Measurements from ENCODE around the gene DDR1.
"Not testable (repeated sequence)": the region's sequence is repeated elsewhere in the genome, so short reads cannot be mapped to it uniquely, and the experiment has no call there.

The DDR1 gene

DNA sequence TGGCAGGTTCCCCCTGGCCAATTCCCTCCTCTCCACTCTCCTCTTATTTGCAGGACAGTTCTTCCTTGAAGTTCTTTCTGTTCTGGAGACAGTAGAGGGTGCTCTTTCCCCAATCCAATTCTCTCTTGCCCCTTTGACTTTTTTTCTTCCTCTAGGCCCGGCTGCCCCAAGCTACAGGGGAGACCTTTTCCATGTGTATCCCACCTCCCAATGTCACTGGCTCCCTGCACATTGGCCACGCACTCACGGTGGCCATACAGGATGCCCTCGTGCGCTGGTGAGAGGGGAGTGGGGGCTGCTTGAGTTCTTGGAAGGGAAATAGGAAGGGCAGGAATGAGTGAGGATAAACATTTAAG is 31.2 kb downstream of the DDR1 start:
- H3K27ac ChIP-seq (ENCODE audit: insufficient read depth, low read length, poor library complexity, severe bottlenecking): no peak overlapping the region

DNA sequence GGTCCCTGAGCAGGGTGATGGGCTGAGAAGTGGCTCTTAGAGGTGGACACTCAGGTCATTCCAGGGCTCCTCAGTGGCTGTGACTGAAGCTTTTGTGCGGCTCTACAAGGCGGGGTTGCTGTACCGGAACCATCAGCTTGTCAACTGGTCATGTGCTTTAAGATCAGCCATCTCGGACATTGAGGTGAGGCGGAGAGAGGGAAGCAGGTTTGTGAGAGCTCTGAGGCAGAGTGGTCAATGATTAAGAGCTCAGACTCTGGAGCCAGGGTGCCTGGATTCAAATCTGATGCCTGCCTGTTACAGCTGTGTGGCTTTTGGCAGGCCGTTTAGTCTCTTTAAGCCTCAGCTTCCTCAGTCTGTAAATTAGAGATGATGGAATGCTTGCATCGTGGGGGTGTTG is 32.7 kb downstream of the DDR1 start:
- Histone ChIP-seq H3K27me3 (replicated peaks; ENCODE audit: control insufficient read depth, insufficient read depth, low read length, poor library complexity, severe bottlenecking) (no peaks in the 10 kb centered on the region), H3K4me1 (ENCODE audit: control insufficient read depth, insufficient read depth, low read length, poor library complexity, severe bottlenecking) (peaks cover 16% of the 10 kb centered on the region), H3K27ac (ENCODE audit: insufficient read depth, low read length, poor library complexity, severe bottlenecking) (no peak overlapping the region), H3K4me3 (ENCODE audit: insufficient read depth, low read depth, low read length, poor library complexity, severe bottlenecking) (no peak overlapping the region), H3K36me3 (ENCODE audit: control insufficient read depth, insufficient read depth, low read length) (peaks cover 43% of the 10 kb centered on the region), H3K9me3 (ENCODE audit: control insufficient read depth, low read length) (no peaks in the 10 kb centered on the region)
- no peak for DNase-seq

More for the DNA sequence above, 31.2 kb downstream of the DDR1 start:
- Histone ChIP-seq H3K4me1 (ENCODE audit: control insufficient read depth, insufficient read depth, low read length, poor library complexity, severe bottlenecking) (peaks cover 16% of the 10 kb centered on the region), H3K4me3 (ENCODE audit: insufficient read depth, low read depth, low read length, poor library complexity, severe bottlenecking) (no peak overlapping the region), H3K27me3 (replicated peaks; ENCODE audit: control insufficient read depth, insufficient read depth, low read length, poor library complexity, severe bottlenecking) (no peaks in the 10 kb centered on the region), H3K36me3 (ENCODE audit: control insufficient read depth, insufficient read depth, low read length) (peaks cover 32% of the 10 kb centered on the region), H3K9me3 (ENCODE audit: control insufficient read depth, low read length) (no peaks in the 10 kb centered on the region)
- no peak for DNase-seq

DNA sequence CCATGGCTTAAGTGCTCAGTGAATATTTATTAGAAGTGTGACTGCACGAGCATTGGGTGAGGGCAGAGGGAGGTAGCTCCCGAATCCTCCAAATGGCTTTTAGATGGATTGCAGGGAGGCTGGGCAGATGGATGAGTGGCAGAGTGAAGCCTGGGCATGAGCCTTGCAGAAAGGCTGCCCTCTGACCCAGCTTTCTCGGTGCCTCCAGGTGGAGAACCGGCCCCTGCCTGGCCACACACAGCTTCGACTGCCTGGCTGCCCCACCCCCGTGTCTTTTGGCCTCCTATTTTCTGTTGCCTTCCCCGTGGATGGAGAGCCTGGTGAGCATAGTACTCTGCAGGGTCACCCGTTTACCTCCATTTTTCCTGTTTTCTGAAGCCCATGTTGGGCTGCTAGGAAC is 33.2 kb downstream of the DDR1 start:
- no peak overlapping the region for H3K27ac ChIP-seq (ENCODE audit: insufficient read depth, low read length, poor library complexity, severe bottlenecking)
- DNase-seq: no peak
- peaks cover 47% of the 10 kb centered on the region for H3K36me3 ChIP-seq (ENCODE audit: control insufficient read depth, insufficient read depth, low read length)
- no peaks in the 10 kb centered on the region for H3K27me3 ChIP-seq (replicated peaks; ENCODE audit: control insufficient read depth, insufficient read depth, low read length, poor library complexity, severe bottlenecking)
- peaks cover 16% of the 10 kb centered on the region for H3K4me1 ChIP-seq (ENCODE audit: control insufficient read depth, insufficient read depth, low read length, poor library complexity, severe bottlenecking)
- no peak overlapping the region for H3K4me3 ChIP-seq (ENCODE audit: insufficient read depth, low read depth, low read length, poor library complexity, severe bottlenecking)
- no peaks in the 10 kb centered on the region for H3K9me3 ChIP-seq (ENCODE audit: control insufficient read depth, low read length)

DNA sequence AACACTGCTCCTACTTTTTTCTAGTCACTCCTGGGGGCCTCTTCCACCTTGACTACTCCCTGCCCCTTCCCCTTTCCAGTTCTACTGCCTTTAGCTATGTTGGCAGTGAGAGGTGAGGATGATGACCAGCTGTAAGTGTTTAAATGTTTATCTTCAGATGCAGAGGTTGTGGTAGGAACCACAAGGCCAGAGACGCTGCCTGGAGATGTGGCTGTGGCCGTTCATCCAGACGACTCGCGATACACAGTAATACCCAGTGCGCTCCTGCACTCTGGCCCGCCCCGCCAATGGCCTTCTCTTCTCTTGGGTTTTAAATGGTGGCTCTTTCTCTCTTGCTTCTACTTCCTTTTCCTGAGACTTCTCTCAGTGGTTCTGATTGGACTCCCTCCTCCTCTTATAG is 34.4 kb downstream of the DDR1 start:
- no peak overlapping the region for H3K27ac ChIP-seq (ENCODE audit: insufficient read depth, low read length, poor library complexity, severe bottlenecking)
- no peaks in the 10 kb centered on the region for H3K9me3 ChIP-seq (ENCODE audit: control insufficient read depth, low read length)
- no peaks in the 10 kb centered on the region for H3K27me3 ChIP-seq (replicated peaks; ENCODE audit: control insufficient read depth, insufficient read depth, low read length, poor library complexity, severe bottlenecking)
- no peak overlapping the region for H3K4me3 ChIP-seq (ENCODE audit: insufficient read depth, low read depth, low read length, poor library complexity, severe bottlenecking)
- H3K36me3 ChIP-seq (ENCODE audit: control insufficient read depth, insufficient read depth, low read length): peaks cover 57% of the 10 kb centered on the region
- DNase-seq: no peak
- H3K4me1 ChIP-seq (ENCODE audit: control insufficient read depth, insufficient read depth, low read length, poor library complexity, severe bottlenecking): peaks cover 11% of the 10 kb centered on the region

DNA sequence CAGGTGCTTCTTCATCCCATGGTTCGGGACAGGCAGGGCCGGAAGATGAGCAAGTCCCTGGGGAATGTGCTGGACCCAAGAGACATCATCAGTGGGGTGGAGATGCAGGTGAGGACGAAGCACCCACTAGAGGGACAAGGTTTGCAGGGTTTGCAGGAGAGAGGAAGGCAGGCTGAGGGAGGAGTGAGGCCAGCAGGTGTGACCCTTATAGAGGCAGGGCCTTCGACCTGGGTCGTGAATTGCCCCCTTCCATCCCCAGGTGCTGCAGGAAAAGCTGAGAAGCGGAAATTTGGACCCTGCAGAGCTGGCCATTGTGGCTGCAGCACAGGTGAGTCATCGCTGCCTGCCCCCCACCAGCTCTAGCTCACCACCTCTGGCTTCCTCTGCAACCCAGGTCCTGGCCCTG is 38.1 kb downstream of the DDR1 start:
- H3K4me1 ChIP-seq (ENCODE audit: control insufficient read depth, insufficient read depth, low read length, poor library complexity, severe bottlenecking): no peaks in the 10 kb centered on the region
- H3K27me3 ChIP-seq (replicated peaks; ENCODE audit: control insufficient read depth, insufficient read depth, low read length, poor library complexity, severe bottlenecking): no peaks in the 10 kb centered on the region
- no peak for DNase-seq
- H3K36me3 ChIP-seq (ENCODE audit: control insufficient read depth, insufficient read depth, low read length): peaks cover 75% of the 10 kb centered on the region
- no peak overlapping the region for H3K27ac ChIP-seq (ENCODE audit: insufficient read depth, low read length, poor library complexity, severe bottlenecking)
- H3K4me3 ChIP-seq (ENCODE audit: insufficient read depth, low read depth, low read length, poor library complexity, severe bottlenecking): no peak overlapping the region
- H3K9me3 ChIP-seq (ENCODE audit: control insufficient read depth, low read length): no peaks in the 10 kb centered on the region

DNA sequence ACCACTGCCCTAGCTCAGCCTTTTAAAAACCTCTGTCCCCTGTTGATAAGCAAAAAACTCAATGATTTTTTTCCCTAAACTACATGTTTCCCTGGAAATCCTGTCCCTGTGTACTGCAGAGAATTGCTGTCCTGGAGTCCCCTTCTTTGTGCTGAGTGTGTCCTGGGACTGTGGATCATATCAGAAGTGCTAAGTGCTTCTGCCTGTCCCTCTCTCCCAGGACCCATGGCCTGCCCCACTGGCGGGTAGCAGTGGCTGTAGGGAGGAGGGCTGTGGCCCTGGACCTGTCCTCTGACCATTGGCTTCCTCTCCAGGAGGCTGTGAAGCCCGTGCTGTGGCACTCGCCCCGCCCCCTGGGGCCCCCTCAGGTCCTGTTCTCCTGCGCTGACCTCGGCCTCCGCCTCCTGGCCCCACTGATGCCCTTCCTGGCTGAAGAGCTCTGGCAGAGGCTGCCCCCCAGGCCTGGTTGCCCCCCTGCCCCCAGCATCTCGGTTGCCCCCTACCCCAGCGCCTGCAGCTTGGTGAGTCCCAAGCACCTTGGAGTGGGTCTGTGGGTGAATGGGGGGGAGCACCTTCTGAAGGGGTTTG is 39.8 kb downstream of the DDR1 start:
- H3K36me3 ChIP-seq (ENCODE audit: control insufficient read depth, insufficient read depth, low read length): peaks cover 67% of the 10 kb centered on the region
- H3K4me1 ChIP-seq (ENCODE audit: control insufficient read depth, insufficient read depth, low read length, poor library complexity, severe bottlenecking): not testable (repeated sequence)

DNA sequence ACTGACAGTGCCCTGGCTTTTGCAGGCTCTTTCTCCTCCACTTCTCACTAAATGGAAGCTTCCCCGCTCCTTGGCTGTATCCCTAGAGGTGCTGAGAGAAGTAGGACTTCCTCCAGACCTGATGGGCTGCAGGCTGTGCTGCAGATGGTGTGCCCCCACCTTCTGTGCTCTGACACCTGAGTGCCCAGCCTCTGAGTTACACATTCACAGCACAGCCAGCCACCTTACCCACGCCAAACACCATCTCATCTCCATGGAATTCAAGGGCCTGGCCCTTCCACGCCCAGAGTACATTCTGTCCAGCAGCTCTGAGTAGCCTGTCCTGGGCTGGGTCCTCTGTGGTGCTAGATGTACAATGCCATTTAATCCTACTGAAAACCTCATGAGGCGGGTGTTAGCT is 42.3 kb downstream of the DDR1 start:
- no peak for DNase-seq
- Histone ChIP-seq H3K4me3 (ENCODE audit: insufficient read depth, low read depth, low read length, poor library complexity, severe bottlenecking) (no peak overlapping the region), H3K36me3 (ENCODE audit: control insufficient read depth, insufficient read depth, low read length) (peaks cover 42% of the 10 kb centered on the region), H3K4me1 (ENCODE audit: control insufficient read depth, insufficient read depth, low read length, poor library complexity, severe bottlenecking) (no peaks in the 10 kb centered on the region), H3K27ac (ENCODE audit: insufficient read depth, low read length, poor library complexity, severe bottlenecking) (no peak overlapping the region), H3K9me3 (ENCODE audit: control insufficient read depth, low read length) (no peaks in the 10 kb centered on the region), H3K27me3 (replicated peaks; ENCODE audit: control insufficient read depth, insufficient read depth, low read length, poor library complexity, severe bottlenecking) (no peaks in the 10 kb centered on the region)

More for the DNA sequence above, 39.8 kb downstream of the DDR1 start:
- not testable (repeated sequence) for H3K4me3 ChIP-seq (ENCODE audit: insufficient read depth, low read depth, low read length, poor library complexity, severe bottlenecking); H3K27me3 ChIP-seq (replicated peaks; ENCODE audit: control insufficient read depth, insufficient read depth, low read length, poor library complexity, severe bottlenecking); H3K9me3 ChIP-seq (ENCODE audit: control insufficient read depth, low read length); H3K27ac ChIP-seq (ENCODE audit: insufficient read depth, low read length, poor library complexity, severe bottlenecking); DNase-seq

DNA sequence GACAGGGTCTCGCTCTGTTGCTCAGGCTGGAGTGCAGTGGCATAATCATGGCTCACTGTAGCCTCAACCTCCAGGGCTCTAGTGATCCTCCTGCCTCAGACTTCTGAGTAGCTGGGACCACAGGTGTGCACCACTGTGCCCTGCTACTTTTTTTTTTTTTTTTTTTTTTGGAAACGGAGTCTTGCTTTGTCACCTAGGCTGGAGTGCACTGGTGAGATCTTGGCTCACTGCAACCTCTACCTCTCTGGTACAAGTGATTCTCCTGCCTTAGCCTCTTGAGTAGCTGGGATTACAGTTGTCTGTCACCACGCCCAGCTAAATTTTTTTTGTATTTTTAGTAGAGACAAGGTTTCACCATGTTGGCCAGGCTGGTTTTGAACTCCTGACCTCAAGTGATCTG is 42.8 kb downstream of the DDR1 start:
- H3K9me3 ChIP-seq (ENCODE audit: control insufficient read depth, low read length); H3K4me3 ChIP-seq (ENCODE audit: insufficient read depth, low read depth, low read length, poor library complexity, severe bottlenecking); H3K27ac ChIP-seq (ENCODE audit: insufficient read depth, low read length, poor library complexity, severe bottlenecking); H3K27me3 ChIP-seq (replicated peaks; ENCODE audit: control insufficient read depth, insufficient read depth, low read length, poor library complexity, severe bottlenecking); H3K4me1 ChIP-seq (ENCODE audit: control insufficient read depth, insufficient read depth, low read length, poor library complexity, severe bottlenecking); DNase-seq: not testable (repeated sequence)
- peaks cover 38% of the 10 kb centered on the region for H3K36me3 ChIP-seq (ENCODE audit: control insufficient read depth, insufficient read depth, low read length)

DNA sequence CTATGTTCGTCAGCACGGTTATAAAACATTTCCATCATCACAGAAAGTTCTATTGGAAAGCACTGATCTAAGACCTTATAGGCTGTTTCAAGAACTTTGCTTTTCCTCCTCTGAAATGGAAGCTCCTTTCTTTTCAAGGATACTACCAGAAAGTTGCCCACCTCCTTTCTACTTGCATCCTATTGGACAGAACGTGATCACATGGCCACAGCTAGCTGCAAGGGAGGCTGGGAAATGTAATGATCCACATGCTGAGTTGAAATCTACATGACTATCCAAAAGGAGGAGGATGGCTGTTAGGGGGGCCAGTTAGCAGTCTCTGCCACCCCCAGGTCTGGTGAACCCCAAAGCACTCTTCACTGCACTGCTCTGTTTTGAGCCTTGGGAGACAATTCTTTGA is 44.4 kb downstream of the DDR1 start:
- Histone ChIP-seq H3K36me3 (ENCODE audit: control insufficient read depth, insufficient read depth, low read length) (peaks cover 25% of the 10 kb centered on the region), H3K4me1 (ENCODE audit: control insufficient read depth, insufficient read depth, low read length, poor library complexity, severe bottlenecking) (no peaks in the 10 kb centered on the region), H3K27ac (ENCODE audit: insufficient read depth, low read length, poor library complexity, severe bottlenecking) (no peak overlapping the region), H3K27me3 (replicated peaks; ENCODE audit: control insufficient read depth, insufficient read depth, low read length, poor library complexity, severe bottlenecking) (no peaks in the 10 kb centered on the region), H3K9me3 (ENCODE audit: control insufficient read depth, low read length) (no peaks in the 10 kb centered on the region), H3K4me3 (ENCODE audit: insufficient read depth, low read depth, low read length, poor library complexity, severe bottlenecking) (no peak overlapping the region)
- no peak for DNase-seq

DNA sequence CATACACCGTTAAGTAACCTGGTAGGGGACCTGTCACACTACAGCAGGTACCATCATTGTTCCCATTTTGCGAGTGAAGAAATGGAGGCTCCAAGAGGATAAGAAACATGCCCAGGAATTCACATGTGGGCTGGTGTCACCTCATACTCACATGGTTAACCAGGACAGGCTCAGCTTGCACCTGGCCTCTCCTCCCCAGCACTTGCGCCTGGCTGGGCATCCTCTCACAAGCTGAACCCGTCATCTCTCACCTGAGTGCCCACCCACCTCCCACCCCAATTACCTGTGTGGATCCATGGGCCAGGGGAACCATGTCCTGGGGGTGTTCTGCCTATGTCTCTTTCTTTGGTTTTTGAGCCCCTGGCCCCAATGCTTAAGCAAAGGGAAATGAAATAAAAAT is 46.2 kb downstream of the DDR1 start:
- H3K27ac ChIP-seq (ENCODE audit: insufficient read depth, low read length, poor library complexity, severe bottlenecking): no peak overlapping the region
- no peaks in the 10 kb centered on the region for H3K27me3 ChIP-seq (replicated peaks; ENCODE audit: control insufficient read depth, insufficient read depth, low read length, poor library complexity, severe bottlenecking)
- peaks cover 16% of the 10 kb centered on the region for H3K36me3 ChIP-seq (ENCODE audit: control insufficient read depth, insufficient read depth, low read length)

DNA sequence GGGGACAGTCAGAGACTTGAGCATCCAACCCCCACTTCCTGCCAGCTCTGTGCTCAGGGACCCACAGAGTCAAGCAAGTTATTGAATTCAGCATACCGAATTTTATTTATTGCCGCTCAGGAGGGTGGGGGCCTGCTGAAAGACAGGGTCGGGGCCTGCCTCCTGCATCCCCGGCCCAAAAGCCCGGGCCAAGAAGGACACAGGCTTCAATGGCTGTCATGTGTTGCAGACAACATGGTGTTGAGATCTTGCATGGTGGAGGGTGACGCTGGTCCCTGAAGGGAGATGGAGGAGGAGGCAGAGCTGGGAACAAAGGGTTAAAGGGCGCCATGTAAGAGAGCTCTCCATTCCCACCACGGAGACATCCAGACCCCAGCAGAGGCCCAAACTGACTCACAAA is 47.0 kb downstream of the DDR1 start:
- Histone ChIP-seq H3K27me3 (replicated peaks; ENCODE audit: control insufficient read depth, insufficient read depth, low read length, poor library complexity, severe bottlenecking) (no peaks in the 10 kb centered on the region), H3K4me1 (ENCODE audit: control insufficient read depth, insufficient read depth, low read length, poor library complexity, severe bottlenecking) (no peaks in the 10 kb centered on the region), H3K4me3 (ENCODE audit: insufficient read depth, low read depth, low read length, poor library complexity, severe bottlenecking) (no peak overlapping the region), H3K9me3 (ENCODE audit: control insufficient read depth, low read length) (no peaks in the 10 kb centered on the region), H3K36me3 (ENCODE audit: control insufficient read depth, insufficient read depth, low read length) (peaks cover 8% of the 10 kb centered on the region), H3K27ac (ENCODE audit: insufficient read depth, low read length, poor library complexity, severe bottlenecking) (no peak overlapping the region)
- DNase-seq: no peak

More for the DNA sequence above, 46.2 kb downstream of the DDR1 start:
- no peak for DNase-seq
- no peak overlapping the region for H3K4me3 ChIP-seq (ENCODE audit: insufficient read depth, low read depth, low read length, poor library complexity, severe bottlenecking)
- H3K9me3 ChIP-seq (ENCODE audit: control insufficient read depth, low read length): no peaks in the 10 kb centered on the region
- H3K4me1 ChIP-seq (ENCODE audit: control insufficient read depth, insufficient read depth, low read length, poor library complexity, severe bottlenecking): no peaks in the 10 kb centered on the region

All from effector memory CD4-positive, alpha-beta T cell (primary cell).